ENCODE measurements around the gene PRKCH.

Gene PRKCH

DNA sequence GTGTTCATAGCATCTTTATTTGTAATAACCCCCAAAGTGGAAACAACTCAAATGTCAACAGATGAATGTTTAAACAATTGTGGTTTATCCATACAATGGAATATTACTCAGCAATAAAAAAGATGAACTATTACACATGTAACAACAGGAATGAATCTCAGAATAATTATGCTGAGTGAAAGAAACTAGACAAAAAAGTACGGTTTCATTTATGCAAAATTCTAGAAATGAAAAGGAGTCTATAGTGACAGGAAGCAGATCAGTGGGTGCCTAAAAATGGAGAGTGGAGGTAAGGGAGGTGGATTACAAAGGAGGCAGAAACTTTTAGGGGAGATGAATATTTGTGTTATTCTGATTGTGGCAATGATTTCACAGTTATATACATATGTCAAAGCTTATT lies 4.8 kb downstream of the PRKCH start:
- Histone ChIP-seq H3K27me3 (ENCODE audit: insufficient read depth, low read length, poor library complexity) (no peaks in the 10 kb centered on the region), H3K4me2 (ENCODE audit: low read length) (no peak overlapping the region), H3K4me1 (ENCODE audit: control insufficient read depth, low read depth, low read length) (peaks cover 3% of the 10 kb centered on the region)

DNA sequence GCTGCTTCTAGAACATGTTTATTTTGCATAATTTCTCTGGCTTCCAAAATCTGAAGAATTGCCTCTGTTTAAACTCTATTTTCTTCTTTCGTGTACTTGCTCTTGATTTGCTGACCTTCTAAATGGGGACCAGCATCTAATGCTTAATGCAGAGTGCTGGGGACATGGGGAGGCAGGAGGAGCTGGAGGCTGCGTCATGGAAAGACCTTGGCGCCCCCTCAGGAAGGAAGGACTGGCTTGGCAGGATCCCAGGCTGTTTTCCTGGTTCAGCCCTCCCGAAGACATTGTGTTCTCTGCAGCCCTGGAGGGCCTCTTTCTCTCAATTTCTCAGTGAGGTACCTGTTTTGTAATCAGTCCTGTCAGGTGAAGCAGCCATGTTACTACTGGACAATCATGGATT lies 5.5 kb downstream of the PRKCH start:
- Histone ChIP-seq H3K36me3 (ENCODE audit: control insufficient read depth, insufficient read depth, low read length) (no peaks in the 10 kb centered on the region), H3K4me2 (ENCODE audit: low read length) (no peak overlapping the region), H3K27me3 (ENCODE audit: insufficient read depth, low read length, poor library complexity) (no peaks in the 10 kb centered on the region), H2BK120ac (ENCODE audit: low read depth, low read length) (no peak overlapping the region), H2BK5ac (ENCODE audit: low read length) (no peak overlapping the region), H3K9ac (ENCODE audit: low read length) (no peak overlapping the region), H3K18ac (ENCODE audit: low read length) (no peak overlapping the region), H3K4me3 (ENCODE audit: low read length) (no peak overlapping the region), H3K56ac (ENCODE audit: low read length) (peak overlapping the region; percentile 7), H3K79me1 (ENCODE audit: low read length) (no peaks in the 10 kb centered on the region), H3K79me2 (ENCODE audit: control insufficient read depth, insufficient read depth, low read length) (no peaks in the 10 kb centered on the region), H3K4ac (ENCODE audit: low read depth, low read length) (no peak overlapping the region), H3K23ac (ENCODE audit: low read length) (no peak overlapping the region), H2AK5ac (ENCODE audit: low read length) (no peak overlapping the region), H4K5ac (ENCODE audit: low read length) (no peak overlapping the region), H2BK15ac (replicated peaks; ENCODE audit: low read depth) (no peak overlapping the region), H4K8ac (ENCODE audit: low read depth, low read length) (no peak overlapping the region), H3K4me1 (ENCODE audit: control insufficient read depth, low read depth, low read length) (peaks cover 3% of the 10 kb centered on the region), H3K27ac (ENCODE audit: low read depth, low read length) (no peak overlapping the region)
- DNase-seq = peak; percentile 71
- WGBS (ENCODE audit: extremely low coverage, insufficient coverage, low lambda C conversion rate) = no CpG with 5 or more reads among the region's 4 CpGs

More for the DNA sequence above, 4.8 kb downstream of the PRKCH start:
- Histone ChIP-seq H3K4ac (ENCODE audit: low read depth, low read length) (no peak overlapping the region), H3K18ac (ENCODE audit: low read length) (no peak overlapping the region), H2BK5ac (ENCODE audit: low read length) (no peak overlapping the region), H3K36me3 (ENCODE audit: control insufficient read depth, insufficient read depth, low read length) (no peaks in the 10 kb centered on the region), H2BK15ac (replicated peaks; ENCODE audit: low read depth) (no peak overlapping the region), H3K79me1 (ENCODE audit: low read length) (no peaks in the 10 kb centered on the region), H3K9ac (ENCODE audit: low read length) (no peak overlapping the region), H3K27ac (ENCODE audit: low read depth, low read length) (no peak overlapping the region), H3K23ac (ENCODE audit: low read length) (no peak overlapping the region), H2AK5ac (ENCODE audit: low read length) (no peak overlapping the region), H4K8ac (ENCODE audit: low read depth, low read length) (no peak overlapping the region), H3K56ac (ENCODE audit: low read length) (no peak overlapping the region), H3K79me2 (ENCODE audit: control insufficient read depth, insufficient read depth, low read length) (no peaks in the 10 kb centered on the region), H3K4me3 (ENCODE audit: low read length) (no peak overlapping the region), H4K5ac (ENCODE audit: low read length) (no peak overlapping the region), H2BK120ac (ENCODE audit: low read depth, low read length) (no peak overlapping the region)
- whole genome bisulfite sequencing (ENCODE audit: extremely low coverage, insufficient coverage, low lambda C conversion rate) = no CpG with 5 or more reads among the region's 1 CpG
- no peak for DNase-seq

DNA sequence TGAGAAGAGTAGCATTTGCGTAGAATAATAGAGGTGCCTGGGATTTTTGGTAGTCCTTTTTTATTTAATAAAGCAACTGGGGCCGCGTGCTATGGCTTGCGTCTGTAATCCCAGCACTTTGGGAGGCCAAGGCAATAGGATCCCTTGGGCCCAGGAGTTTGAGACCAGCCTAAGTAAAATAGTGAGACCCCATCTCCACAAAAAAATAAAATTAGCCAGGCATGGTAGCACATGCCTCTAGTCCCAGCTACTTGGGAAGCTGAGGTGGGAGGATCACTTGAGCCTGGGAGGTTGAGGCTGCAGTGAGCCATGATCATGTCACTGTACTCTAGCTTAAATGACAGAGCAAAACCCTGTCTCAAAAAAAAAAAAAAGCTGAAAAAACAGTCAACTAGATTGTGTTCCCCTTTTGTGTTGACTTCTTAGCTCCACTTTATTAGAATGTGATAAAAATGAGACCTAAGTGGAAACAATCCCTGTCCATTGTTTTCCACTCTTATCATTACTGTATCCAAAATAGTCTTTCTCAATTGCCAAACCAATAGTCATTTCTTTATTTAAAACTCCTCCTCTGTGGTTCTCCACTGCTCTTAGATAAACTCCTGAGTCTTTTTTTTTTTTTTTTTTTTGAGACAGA lies 7.4 kb downstream of the PRKCH start:
- Histone ChIP-seq H3K9ac (ENCODE audit: low read length) (no peak overlapping the region), H3K23ac (ENCODE audit: low read length) (no peak overlapping the region), H4K5ac (ENCODE audit: low read length) (no peak overlapping the region), H3K4me3 (ENCODE audit: low read length) (no peak overlapping the region), H3K4me2 (ENCODE audit: low read length) (no peak overlapping the region), H3K56ac (ENCODE audit: low read length) (no peak overlapping the region), H3K27me3 (ENCODE audit: insufficient read depth, low read length, poor library complexity) (no peaks in the 10 kb centered on the region), H2BK15ac (replicated peaks; ENCODE audit: low read depth) (no peak overlapping the region), H3K4me1 (ENCODE audit: control insufficient read depth, low read depth, low read length) (no peaks in the 10 kb centered on the region), H3K36me3 (ENCODE audit: control insufficient read depth, insufficient read depth, low read length) (no peaks in the 10 kb centered on the region), H3K79me1 (ENCODE audit: low read length) (no peaks in the 10 kb centered on the region), H2BK120ac (ENCODE audit: low read depth, low read length) (no peak overlapping the region), H2BK5ac (ENCODE audit: low read length) (no peak overlapping the region), H3K27ac (ENCODE audit: low read depth, low read length) (no peak overlapping the region), H3K4ac (ENCODE audit: low read depth, low read length) (no peak overlapping the region), H3K79me2 (ENCODE audit: control insufficient read depth, insufficient read depth, low read length) (no peaks in the 10 kb centered on the region), H3K18ac (ENCODE audit: low read length) (peak overlapping the region; percentile 10), H2AK5ac (ENCODE audit: low read length) (no peak overlapping the region), H4K8ac (ENCODE audit: low read depth, low read length) (no peak overlapping the region)
- 100% methylated on average over 1 of the region's 4 CpGs for WGBS (ENCODE audit: extremely low coverage, insufficient coverage, low lambda C conversion rate)
- DNase-seq = no peak

DNA sequence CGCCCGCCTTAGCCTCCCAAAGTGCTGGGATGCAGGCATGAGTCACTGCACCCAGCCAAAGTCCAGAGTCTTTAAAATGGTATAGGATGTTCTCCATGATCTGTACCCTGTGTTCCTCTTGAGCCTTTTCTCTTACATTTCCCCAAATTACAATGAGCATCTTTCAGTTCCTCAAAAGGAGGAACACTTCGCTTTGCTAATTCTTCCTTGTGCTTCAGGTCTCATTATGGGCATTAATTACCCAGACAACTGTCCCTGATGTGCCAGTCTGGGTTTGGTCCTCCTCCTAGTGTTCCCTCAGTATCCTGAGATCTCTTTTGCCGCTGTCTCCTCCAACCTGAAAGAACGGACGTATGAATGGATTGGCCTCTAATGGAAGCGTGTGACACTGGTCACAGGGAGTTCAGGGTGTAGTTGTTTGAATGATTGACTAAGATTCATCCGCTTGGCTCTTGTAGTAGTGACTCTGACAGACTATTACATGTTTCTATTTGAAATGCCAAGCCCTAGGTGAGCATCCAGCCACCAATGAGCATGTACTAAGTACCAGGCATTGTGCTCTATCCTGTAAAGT lies 8.2 kb downstream of the PRKCH start:
- Histone ChIP-seq H3K9ac (ENCODE audit: low read length) (no peak overlapping the region), H3K79me1 (ENCODE audit: low read length) (no peaks in the 10 kb centered on the region), H3K18ac (ENCODE audit: low read length) (no peak overlapping the region), H4K8ac (ENCODE audit: low read depth, low read length) (no peak overlapping the region), H2AK5ac (ENCODE audit: low read length) (no peak overlapping the region), H3K4me2 (ENCODE audit: low read length) (no peak overlapping the region), H4K5ac (ENCODE audit: low read length) (no peak overlapping the region), H2BK5ac (ENCODE audit: low read length) (no peak overlapping the region), H3K27ac (ENCODE audit: low read depth, low read length) (no peak overlapping the region), H3K27me3 (ENCODE audit: insufficient read depth, low read length, poor library complexity) (no peaks in the 10 kb centered on the region), H3K36me3 (ENCODE audit: control insufficient read depth, insufficient read depth, low read length) (no peaks in the 10 kb centered on the region), H3K4me3 (ENCODE audit: low read length) (no peak overlapping the region), H2BK15ac (replicated peaks; ENCODE audit: low read depth) (no peak overlapping the region), H3K79me2 (ENCODE audit: control insufficient read depth, insufficient read depth, low read length) (no peaks in the 10 kb centered on the region), H3K56ac (ENCODE audit: low read length) (no peak overlapping the region), H3K23ac (ENCODE audit: low read length) (no peak overlapping the region), H2BK120ac (ENCODE audit: low read depth, low read length) (no peak overlapping the region), H3K4ac (ENCODE audit: low read depth, low read length) (no peak overlapping the region), H3K4me1 (ENCODE audit: control insufficient read depth, low read depth, low read length) (no peaks in the 10 kb centered on the region)
- no peak for DNase-seq
- WGBS (ENCODE audit: extremely low coverage, insufficient coverage, low lambda C conversion rate) = no CpG with 5 or more reads among the region's 8 CpGs

DNA sequence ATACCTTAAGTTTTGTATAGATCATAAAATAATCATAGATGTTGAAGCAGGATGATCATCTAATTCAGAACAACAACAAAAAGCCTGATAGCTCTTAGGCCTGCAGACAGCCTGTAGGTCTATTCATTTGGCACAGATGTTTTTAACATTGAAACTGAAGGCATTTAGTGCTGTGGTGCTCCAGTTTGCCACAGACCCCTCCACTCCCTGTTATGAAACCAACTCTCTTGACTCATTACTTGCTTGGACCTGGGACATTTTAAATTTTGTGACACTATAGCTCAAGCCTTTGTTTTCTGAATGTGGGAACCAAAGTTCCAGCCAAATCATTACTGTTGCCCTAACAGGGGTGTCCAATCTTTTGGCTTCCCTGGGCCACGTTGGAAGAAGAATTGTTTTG lies 9.1 kb downstream of the PRKCH start:
- H3K36me3 ChIP-seq (ENCODE audit: control insufficient read depth, insufficient read depth, low read length) = no peaks in the 10 kb centered on the region
- no peak overlapping the region for H3K4ac ChIP-seq (ENCODE audit: low read depth, low read length)
- H2BK15ac ChIP-seq (replicated peaks; ENCODE audit: low read depth) = no peak overlapping the region
- no peak overlapping the region for H3K27ac ChIP-seq (ENCODE audit: low read depth, low read length)
- no peak overlapping the region for H2BK5ac ChIP-seq (ENCODE audit: low read length)
- H3K4me3 ChIP-seq (ENCODE audit: low read length) = no peak overlapping the region
- H3K23ac ChIP-seq (ENCODE audit: low read length) = no peak overlapping the region
- no peak overlapping the region for H3K9ac ChIP-seq (ENCODE audit: low read length)
- H3K79me1 ChIP-seq (ENCODE audit: low read length) = no peaks in the 10 kb centered on the region
- H4K8ac ChIP-seq (ENCODE audit: low read depth, low read length) = no peak overlapping the region
- no peaks in the 10 kb centered on the region for H3K27me3 ChIP-seq (ENCODE audit: insufficient read depth, low read length, poor library complexity)
- no CpG with 5 or more reads among the region's 1 CpG for WGBS (ENCODE audit: extremely low coverage, insufficient coverage, low lambda C conversion rate)
- H3K4me2 ChIP-seq (ENCODE audit: low read length) = no peak overlapping the region
- H2BK120ac ChIP-seq (ENCODE audit: low read depth, low read length) = no peak overlapping the region
- H4K5ac ChIP-seq (ENCODE audit: low read length) = no peak overlapping the region
- DNase-seq = no peak
- no peaks in the 10 kb centered on the region for H3K4me1 ChIP-seq (ENCODE audit: control insufficient read depth, low read depth, low read length)
- H3K56ac ChIP-seq (ENCODE audit: low read length) = no peak overlapping the region
- H2AK5ac ChIP-seq (ENCODE audit: low read length) = no peak overlapping the region
- H3K79me2 ChIP-seq (ENCODE audit: control insufficient read depth, insufficient read depth, low read length) = no peaks in the 10 kb centered on the region
- H3K18ac ChIP-seq (ENCODE audit: low read length) = no peak overlapping the region
